NCI-H510A (cell line): Measurements from ENCODE around the gene AP1S1.
"Not testable (repeated sequence)": the region's sequence is repeated elsewhere in the genome, so short reads cannot be mapped to it uniquely, and the experiment has no call there.

Experiments
- DNase-seq: peaks from one replicate; lab custom pipeline; 2025; lab: John Stamatoyannopoulos, UW

The AP1S1 gene

DNA sequence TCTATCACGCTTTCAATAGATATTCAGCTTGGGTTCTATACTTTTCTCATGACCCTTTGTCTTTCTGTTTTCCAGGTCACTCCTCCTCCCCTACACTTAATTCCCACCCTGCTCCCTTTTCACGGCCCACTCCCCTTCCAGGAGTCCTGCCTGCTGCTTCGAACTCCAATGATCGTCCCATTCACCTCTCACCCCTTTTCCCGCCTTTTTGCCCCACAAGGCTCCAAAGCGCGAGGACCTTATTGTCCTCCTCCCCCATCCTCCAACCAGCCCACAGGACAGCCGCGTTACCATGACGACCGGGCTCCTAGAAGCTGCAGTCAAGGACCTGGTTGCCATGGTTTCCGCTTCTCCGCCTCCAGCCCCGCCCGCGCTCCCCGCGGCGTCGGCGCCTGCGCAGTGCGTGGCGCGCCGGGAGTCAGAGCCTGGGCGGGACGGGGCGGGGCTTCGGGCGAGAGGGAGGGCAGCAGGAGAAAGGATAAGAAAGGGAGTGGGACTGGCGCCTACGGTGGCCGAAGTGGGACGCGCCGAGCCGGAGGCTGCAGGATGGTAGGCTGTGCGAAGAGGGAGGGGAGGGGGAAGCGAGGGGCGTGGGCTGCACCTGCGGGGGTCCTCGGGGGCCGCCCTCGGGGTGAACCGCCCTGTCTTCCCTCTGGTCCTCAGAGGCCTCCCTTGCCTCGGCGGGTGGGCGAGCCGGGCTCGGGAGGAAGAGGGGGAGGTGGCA lies at the start of gene AP1S1:
Gene AP1S1 (plus strand): TSS at position 508 of the 724 bp plus-strand sequence. CDS start 39 bp downstream, at position 547.
- peak; percentile 81 for DNase-seq

GRCh38 chr7:101104799-101105198 lies 49.5 kb upstream of the AP1S1 start:
- no peak for DNase-seq

DNA sequence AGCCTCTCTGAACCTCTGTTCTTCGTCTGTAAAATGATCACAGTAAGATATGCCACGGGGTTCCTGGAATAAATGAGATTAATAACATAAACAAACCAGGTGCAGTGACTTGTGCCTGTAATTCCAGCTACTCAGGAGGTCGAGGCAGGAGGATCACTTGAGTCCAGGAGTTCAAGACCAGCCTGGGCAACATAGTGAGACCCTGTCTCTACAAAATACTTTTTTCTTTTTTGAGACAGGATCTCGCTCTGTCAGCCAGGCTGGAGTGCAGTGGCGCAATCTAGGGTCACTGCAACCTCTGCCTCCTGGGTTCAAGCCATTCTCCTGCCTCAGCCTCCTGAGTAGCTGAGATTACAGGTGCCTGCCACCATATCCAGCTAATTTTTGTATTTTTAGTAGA lies 49.0 kb upstream of the AP1S1 start:
- not testable (repeated sequence) for DNase-seq

DNA sequence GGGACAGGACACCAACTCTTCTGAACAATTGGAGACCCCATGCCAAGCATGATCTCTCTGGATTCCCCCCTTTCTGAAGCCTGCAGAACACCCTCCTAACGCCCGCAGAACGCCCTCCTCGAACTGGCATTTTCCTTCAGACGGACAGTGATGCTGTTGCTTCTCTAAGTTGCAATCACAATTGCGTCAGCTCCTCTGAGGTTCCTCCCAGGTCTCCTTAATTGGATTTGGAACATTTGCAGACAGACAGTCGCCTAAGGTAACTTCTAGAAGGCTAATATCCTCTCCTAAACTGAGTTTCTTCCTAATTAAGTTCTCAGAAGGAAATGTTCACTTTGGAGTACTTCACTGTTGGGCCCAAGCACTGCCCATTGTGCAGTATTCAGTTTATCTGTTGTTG lies 47.9 kb upstream of the AP1S1 start:
- no peak for DNase-seq

GRCh38 chr7:101108330-101108857 lies 45.9 kb upstream of the AP1S1 start:
- DNase-seq, result no peak

DNA sequence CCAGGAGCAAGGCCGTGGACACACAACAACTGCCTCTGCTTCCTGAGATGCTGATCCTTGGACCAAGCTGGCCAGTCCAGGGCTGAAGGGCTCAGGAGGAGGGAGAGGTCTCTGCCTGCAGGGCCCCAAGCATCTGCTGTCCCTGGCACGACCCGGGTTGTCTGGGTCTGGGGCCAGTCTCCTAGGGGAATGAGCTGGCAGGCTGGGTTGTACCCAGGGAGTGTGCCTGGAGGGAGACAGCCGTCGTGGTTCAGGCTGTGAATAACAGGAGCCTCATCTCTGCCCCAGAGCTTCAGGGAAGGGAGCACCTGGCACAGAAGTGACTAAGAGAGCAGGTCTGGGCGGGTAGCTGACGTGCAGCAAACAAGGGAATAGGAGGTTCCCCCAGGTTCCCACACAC lies 45.3 kb upstream of the AP1S1 start:
- DNase-seq, result no peak

DNA sequence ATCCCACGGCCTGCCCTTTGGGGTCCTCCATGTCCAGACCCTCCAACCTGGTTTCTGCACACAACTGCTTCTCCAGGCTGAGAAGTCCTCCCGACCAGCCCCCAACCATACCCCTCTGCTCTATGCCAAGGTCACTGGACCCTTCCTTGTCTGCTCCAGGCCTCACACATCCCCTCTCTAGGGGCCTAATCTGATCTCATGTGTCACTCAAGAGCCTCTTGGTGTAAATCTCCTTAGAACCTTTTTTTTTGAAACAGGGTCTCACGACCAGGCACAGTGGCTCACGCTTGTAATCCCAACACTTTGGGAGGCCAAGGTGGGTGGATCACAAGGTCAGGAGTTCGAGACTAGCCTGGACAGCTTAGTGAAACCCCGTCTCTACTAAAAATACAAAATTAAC lies 44.9 kb upstream of the AP1S1 start:
- DNase-seq, result no peak

DNA sequence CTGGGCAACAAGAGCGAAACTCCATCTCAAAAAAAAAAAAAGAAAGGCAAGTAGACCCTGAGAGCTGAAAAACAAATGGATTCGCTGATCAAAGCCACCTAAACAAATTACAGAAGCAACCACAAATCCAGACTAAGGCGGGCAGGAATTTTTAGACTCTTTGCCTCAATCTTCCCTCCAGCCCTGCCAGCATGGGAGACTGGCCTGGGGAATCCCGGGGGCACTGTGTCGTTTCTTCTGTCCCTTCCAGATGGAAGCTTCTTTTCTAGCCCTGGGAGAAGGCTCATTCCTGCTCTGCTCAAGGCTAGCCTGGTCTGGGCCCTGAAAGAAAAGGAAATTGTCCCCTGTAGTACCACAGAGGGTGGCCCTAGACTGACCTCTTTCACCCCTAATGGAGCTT lies 43.0 kb upstream of the AP1S1 start:
- no peak for DNase-seq

- no peak for DNase-seq
These were observed 42.0 kb upstream of the AP1S1 start for GRCh38 chr7:101112233-101112632.

- not testable (repeated sequence) for DNase-seq
These were observed 41.1 kb upstream of the AP1S1 start for GRCh38 chr7:101113140-101113539.

DNA sequence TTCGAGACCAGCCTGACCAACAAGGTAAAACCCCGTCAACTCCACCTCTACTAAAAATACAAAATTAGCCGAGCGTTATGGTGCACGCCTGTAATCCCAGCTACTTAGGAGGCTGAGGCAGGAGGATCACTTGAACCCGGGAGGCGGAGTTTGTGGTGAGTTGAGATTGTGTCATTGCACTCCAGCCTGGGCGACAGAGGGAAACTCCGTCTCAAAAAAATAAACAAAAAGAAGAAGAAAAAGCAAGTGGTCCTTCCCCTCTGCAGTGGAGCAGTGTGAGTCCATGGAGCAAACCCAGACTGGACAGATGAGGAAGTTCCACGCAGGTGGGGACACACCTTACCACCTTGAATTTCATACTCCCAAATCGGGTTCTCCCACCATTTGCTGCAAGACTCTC lies 40.4 kb upstream of the AP1S1 start:
- no peak for DNase-seq

GRCh38 chr7:101114492-101114891 lies 39.8 kb upstream of the AP1S1 start:
- DNase-seq, result no peak

- no peak for DNase-seq
These were observed 39.1 kb upstream of the AP1S1 start for GRCh38 chr7:101115215-101115614.

DNA sequence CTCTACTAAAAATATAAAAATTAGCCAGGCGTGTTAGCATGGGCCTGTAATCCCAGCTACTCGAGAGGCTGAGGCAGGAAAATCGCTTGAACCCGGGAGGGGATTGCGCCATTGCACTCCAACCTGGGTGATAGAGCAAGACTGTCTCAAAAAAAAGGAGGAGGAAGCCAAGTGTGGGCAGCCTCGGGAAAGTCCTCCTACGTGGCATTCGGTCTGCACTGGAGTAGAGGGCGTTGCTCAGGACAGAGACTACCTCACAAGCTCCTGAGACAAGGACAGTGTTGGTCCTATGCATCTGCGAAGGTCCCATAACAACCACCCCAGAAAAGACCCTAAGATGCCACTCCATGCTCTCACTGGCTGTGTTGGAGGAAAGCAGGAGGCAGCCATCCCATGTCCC lies 37.4 kb upstream of the AP1S1 start:
- DNase-seq, result no peak

DNA sequence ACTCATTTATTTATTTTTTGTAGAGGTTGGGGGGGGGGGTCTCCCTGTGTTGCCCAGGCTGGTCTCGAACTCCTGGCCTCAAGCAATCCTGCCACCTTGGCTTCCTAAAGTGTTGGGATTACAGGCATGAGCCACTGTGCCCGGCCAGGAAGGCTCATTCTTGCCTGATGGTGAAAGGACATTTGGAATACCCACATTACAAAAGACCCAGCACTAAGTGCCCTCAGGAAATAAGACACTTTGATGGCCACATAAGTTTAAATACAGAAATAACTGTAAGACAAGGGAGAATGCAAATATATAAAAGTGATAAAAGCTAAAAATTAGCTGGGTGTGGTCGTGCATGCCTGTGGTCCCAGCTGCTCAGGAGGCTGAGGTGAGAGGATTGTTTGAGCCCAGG lies 35.4 kb upstream of the AP1S1 start:
- no peak for DNase-seq

DNA sequence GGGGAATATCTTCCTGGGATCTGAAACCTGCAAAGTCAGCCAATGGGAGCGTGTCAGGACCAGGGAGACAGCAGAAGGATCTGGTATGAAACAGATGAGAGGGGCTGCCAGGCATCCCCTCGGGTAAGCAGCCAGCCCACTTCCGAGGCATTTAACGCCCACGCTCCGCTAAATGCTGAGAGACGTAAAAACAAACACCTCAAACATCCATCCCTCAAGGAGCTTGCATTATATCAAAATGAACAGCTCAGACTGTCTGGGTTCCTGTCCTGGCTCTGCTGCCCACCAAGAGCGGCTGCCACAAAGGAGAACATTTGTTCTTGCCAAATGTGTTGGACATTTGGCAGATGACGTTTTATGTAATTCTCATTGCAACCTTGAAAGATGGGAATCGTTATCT lies 34.4 kb upstream of the AP1S1 start:
- no peak for DNase-seq

DNA sequence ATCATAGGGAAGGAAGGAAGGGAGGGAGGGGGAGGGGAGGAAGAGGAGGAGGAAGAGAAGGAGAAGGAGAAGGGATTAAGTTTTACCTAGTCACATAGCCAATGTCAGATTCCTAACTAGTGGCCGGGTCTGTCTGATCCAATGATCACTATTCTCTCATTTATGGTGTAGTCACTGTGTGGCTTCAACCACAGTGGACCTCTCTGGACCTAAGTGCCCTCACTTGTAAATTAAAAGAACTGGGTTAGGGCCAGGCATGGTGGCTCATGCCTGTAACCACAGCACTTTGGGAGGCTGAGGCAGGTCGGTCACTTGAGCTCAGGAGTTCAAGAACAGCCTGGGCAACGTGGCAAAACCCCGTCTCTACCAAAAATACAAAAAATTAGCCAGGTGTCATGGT lies 34.0 kb upstream of the AP1S1 start:
- no peak for DNase-seq

DNA sequence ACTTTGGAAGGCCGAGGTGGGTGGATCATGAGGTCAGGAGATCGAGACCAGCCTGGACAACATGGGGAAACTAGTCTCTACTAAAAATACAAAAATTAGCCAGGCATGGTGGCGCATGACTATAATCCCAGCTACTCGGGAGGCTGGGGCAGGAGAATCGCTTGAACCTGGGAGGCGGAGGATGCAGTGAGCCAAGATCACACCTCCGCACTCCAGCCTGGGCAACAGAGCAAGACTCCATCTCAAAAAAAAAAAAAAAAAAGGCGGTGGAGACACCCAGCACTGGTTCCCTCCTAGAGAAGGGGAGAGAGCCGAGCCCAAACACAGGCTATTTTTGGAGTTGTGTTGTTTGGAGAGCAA lies 32.7 kb upstream of the AP1S1 start:
- DNase-seq, result not testable (repeated sequence)

GRCh38 chr7:101121991-101122932 lies 32.0 kb upstream of the AP1S1 start:
- DNase-seq, result no peak

DNA sequence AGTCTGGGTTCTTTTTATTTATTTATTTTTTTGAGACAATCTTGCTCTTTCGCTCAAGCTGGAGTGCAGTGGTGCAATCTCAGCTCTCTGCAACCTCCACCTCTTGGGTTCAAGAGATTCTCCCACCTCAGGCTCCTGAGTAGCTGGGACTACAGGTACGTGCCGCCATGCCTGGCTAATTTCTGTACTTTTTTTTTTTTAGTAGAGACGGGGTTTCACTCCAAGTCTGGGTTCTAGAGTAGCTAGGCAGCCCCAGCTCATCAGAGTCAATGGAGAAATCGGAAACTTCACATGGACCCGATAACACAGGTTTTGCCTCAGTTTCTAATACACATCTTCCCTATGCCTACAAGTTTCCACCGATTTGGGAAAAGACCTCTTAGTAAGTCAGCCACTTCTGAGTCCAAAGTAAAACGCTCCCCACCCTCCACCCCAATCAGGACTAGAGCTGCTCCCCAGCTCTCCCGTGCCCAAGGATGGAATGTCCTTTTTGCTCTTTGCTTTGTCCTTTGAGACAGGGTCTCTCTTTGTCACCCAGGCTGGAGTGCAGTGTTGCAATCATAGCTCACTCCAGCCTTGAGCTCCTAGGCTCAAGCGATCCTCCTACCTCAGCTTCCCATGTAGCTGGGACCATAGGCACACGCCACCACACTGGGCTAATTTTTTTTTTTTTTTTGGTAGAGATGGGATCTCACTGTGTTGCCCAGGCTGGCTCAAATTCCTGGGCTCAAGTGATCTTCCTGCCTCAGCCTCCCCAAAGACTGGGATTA lies 31.2 kb upstream of the AP1S1 start:
- DNase-seq, result no peak

GRCh38 chr7:101123703-101124068 lies 30.6 kb upstream of the AP1S1 start:
- DNase-seq, result no peak

DNA sequence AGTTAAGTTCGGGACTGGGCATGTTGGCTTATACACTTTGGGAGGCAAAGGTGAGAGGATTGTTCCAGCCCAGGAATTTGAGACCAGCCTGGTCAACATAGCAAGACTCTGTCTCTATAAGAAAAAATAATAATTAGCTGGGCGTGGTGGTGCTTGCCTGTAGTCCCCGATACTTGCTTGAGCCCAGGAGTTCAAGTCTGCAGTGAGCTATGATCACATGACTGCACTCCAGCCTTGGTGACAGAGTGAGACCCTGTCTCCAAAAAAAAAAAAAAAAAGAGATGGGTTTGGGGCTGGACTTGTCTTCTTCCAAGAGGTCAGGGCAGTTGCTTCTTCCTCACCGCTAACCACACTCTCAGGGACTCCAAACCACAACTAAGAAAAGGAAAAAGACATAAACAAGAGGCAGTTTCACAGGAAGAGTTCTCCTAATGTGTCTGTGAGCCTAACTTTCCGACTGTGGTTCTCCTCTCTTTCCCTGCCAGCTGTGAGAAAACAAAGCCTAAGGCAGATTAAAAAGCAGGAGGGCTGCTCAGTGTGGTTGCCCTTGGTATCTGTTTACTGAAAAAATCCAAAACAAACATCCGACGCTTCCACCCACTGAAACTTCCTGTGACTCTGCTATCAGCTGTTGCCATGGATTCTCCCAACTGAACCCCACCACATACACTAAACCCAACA lies 29.8 kb upstream of the AP1S1 start:
- DNase-seq, result no peak
